HS-5 (cell line): Measurements from ENCODE around the gene RAB28.
A peak's percentile ranks its signal among the peaks of the same experiment; 100 is the strongest.

Experiments
- DNase-seq: peaks from one replicate; pipeline ENCODE4 v3.0.0-alpha.2; 2012; ENCODE audit warnings: low read depth

The RAB28 gene

DNA sequence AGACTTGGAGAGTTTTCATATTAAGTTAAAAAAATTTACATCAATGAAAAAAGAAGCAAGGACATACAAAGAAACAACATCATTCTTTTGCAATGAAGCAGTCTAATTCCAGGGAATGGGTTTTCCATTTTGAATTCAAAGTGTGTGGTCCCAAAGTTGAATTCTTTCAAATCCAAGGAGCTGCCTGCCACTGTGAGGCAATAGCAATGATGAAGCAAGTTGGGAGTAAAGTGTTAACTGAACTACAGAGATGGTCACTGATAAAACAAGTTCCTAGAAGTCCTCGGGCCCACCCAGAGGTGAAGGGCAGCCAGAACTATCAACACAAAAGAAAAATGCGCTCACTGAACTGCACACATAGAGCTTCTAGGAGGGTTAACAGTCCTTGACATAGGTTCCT, 115.9 kb downstream of the RAB28 start:
- DNase-seq, result no peak

DNA sequence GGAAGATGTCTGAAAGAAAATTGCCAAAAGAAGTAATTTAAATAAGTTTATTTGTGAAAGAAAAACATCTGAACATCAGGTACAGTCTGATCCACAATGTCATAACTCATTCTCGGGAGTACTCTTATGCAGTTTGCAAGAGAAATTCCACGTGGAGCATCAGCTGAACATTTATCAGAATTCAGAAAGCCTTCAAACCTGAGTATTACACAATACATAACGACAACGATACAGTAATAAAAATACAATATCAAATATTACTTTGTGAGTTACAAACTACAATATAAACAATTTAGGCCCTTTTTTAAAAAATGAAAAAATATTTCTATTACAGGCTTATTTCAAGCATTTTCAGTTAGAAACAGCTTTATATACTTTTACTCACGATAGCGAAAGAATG, 116.4 kb downstream of the RAB28 start:
- no peak for DNase-seq

DNA sequence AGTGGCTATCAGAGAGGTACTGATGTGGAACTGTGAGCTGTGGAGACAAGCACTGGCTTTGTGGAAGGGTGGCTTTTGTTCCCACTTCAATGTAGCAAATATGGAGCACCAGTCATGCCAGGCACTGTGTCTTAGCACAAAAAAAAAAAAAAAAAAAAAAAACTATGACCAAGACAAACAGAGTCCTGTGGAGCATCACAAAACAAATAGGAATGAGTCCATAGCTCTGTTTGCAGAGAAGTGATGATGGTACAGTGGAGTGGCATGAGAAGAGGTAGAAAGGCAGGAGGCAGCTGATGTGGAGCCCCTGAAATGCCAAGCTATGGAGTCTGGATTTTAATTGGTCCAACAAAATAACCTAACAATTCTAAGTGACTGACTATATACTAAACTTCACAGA, 116.9 kb downstream of the RAB28 start:
- DNase-seq, result no peak

DNA sequence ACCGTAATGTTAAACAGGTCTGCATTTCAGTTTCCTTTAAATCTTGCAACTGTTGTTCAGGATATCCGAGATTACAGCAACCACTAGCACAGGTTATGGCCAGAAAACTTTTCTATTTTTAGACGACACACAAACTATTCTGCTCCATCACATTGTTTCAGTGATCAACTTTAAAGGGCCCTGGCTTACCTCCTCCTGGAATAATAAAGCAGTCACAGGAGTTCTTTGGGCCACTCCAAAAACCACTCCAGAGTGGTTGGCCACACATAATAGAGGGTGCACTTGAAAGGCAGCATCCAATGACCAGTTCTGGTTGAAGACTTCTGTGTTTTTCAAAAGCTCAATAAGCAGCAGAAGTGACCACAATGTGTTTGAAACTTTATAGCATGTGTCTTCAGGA, 118.9 kb downstream of the RAB28 start:
- no peak for DNase-seq

DNA sequence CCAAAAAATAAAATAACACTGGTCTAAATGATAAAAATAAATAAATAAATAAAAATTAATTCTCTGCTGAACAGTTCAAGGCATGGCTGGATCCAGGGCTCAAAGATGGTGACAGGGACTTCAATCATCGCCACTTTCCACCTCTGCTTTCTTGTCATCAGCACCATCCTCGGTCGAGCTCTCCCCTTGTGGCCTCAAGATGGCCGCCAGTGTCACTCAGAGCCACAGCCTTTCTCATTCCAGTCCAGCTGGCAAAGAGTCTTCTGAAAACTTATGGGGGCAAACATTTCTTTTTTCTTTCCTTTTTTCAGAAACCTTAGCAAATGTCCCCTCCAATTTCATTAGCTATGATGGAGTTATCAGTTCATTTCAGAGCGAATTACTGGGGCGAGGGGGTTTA, 119.5 kb downstream of the RAB28 start:
- DNase-seq, result no peak

DNA sequence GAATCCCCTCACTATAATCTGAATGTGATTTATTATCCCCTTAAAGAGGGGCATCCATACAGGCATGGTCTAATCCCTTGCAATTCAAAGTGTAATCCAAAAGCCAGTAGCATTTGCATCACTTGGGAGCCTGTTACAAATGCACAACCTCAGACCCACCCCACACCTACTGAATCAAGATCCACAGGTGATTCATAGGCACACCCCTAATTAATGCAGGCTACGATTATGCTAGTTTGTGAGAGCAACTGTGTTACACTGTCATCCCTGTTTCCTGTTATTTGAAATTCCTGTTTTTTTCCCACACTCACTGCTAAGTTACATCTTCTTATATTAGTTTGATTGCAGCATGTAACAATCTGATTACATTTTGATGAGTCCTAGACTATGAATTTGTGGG, 120.0 kb downstream of the RAB28 start:
- DNase-seq, result no peak

DNA sequence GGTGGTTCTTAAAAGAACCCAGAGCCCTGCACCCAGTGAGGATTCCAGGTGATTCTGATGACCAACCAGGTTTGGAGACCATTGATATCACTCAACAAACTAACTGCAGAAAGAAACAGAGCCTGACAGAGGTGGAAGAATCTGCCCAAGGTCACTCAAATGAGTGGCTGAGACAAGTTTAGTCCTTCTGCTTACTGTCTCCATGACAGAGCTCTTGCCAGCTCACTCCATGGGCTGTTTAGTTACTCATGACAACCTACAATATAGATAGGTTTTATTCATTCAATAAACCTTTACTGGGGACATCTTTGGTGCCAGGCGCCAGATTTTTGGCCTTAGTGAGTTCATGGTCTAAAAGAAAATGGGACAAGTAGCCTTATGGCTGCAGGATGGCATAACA, 124.3 kb downstream of the RAB28 start:
- no peak for DNase-seq

- DNase-seq, result no peak
Measured at GRCh38 chr4:13355111-13355880, 128.8 kb downstream of the RAB28 start.

- peak; percentile 37 for DNase-seq
Measured at GRCh38 chr4:13349096-13349495, 135.0 kb downstream of the RAB28 start.

- DNase-seq, result no peak
Measured at GRCh38 chr4:13348216-13348615, 135.9 kb downstream of the RAB28 start.

- no peak for DNase-seq
Measured at GRCh38 chr4:13347517-13348125, 136.5 kb downstream of the RAB28 start.

- no peak for DNase-seq
Measured at GRCh38 chr4:13344216-13344615, 139.9 kb downstream of the RAB28 start.

DNA sequence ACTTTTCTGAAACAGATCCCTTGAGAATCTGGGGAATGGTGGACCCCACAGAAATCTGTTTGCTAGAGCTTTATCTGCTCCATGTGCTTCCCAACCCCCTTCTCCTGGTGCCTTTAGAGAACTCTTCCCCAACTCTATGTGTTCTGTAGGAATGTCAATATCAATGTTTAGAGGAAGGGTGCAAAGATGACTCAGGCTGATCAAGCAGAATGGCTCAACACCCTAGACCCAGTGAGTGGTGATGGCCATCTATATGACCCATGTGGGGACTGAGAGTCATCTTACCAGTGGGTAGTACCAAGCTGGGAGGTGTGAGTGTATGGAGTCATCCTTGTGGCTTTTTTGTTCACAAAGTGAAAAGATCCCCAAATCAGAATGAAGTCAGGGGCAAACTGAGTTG, 143.5 kb downstream of the RAB28 start:
- DNase-seq, result no peak

DNA sequence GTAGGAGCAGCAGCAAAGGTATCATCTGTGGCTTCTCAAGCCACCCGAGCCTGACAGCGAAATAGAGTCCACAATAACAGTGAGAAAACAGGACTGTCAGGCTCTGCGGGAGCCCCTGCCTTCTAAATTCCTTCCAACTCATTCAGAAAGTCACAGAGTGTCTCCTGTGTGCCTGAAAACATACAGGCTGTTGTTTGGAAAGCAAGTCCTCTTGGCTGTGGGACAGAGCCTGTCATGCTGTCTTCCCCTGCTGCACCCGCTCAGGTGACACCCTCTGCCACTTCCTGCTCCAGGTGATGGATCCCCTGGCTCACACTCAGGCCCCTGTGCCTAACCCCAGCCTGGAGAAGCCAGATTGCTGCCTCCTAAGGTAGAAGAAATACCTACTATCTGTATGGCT, 152.3 kb downstream of the RAB28 start:
- DNase-seq, result no peak

DNA sequence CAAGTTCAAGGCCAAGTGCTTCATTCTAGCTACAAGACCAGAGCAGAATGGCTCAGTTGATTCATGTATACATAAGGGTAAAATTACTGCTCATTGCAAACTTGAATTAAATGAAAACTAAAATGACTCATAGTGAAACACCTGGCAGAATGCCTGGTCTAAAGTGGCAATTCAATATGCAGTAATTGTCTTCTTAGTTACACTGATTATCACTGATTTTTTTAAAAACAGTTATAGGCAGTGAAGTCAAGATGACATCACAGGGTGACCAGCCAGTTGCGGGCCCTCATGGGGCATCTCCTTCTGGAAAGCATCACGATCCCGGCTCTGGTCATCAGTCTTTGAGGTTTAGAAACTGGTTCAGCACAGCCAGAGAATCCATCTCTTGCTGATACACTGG, 154.2 kb downstream of the RAB28 start:
- peak; percentile 46 for DNase-seq

DNA sequence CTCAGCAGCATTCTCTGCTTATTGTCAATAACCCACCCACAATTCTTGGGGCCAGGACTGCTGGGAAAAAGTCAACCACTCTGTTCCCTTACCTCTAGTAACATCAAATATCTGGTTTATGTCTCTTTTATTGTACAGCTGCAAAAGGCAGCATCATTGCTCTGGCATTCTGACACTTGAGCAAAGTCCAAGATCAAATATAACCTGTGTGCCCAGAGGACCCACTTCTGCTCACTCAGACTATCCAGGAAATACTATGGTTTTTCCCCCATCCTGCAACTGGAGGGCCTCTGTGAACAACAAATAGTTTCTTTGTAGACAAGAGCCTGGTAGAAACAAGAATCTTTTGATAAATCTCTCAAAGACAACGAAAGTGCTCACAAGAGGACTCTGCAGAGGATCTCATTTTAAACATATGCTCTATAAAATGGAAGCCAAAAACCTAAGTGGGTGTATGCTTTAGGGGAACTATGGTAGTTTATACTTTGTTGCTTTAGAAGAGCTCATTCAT, 154.7 kb downstream of the RAB28 start:
- DNase-seq, result no peak

DNA sequence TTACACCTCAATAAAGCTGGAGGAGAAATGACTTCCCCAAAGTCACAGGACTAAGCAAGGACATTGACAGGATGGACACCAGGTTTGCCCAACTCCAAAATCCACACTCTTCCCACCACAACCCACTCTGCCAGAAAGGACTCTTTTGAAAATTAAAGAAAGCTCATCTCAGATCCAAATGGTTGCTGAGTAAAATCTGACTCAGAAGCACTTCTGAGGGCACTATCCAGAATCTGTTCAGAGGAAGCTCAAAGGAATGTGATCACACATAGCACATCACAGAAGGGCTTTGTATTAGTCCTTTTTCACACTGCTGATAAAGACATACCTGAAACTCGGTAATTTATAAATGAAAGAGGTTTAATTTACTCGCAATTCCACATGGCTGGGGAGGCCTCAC, 155.5 kb downstream of the RAB28 start:
- DNase-seq, result no peak

DNA sequence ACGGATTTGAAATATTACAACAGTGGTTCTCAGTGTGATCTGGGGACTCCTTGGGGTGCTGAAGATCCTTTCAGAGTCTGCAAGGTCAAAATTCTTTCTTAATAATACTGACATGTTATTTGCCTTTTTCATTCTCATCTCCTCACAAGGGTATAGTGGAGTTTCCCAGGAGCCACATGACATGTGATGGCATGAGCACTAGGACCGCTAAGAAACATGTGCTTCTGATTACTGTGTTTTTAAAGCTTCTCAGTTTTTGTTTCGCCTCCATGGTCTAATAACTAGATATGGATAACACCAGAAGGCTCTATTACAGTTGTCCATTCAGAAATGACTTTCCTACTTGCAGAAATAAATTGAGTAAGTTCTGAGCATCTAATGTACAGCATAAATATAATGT, 156.1 kb downstream of the RAB28 start:
- DNase-seq, result no peak

DNA sequence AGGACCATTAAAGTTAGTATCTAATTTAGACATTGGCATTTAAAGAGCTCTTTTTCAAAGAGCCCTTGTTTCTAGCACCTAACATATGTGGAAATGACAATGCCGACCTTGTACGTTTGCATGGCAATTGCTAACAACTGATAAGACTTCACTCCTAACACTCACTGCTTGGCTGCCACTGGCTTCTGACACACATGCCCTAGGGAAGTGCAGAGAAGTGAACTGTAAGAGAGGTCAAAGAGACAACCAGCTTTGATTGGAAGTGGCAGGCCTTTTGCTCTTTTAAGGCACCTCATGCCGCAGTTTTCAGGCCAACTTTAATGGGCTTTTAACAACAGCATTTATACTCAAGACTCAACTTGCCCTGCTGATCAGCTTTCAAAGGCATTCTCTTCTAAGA, 158.4 kb downstream of the RAB28 start:
- DNase-seq, result no peak

- no peak for DNase-seq
Measured at GRCh38 chr4:13323921-13324320, 160.2 kb downstream of the RAB28 start.

DNA sequence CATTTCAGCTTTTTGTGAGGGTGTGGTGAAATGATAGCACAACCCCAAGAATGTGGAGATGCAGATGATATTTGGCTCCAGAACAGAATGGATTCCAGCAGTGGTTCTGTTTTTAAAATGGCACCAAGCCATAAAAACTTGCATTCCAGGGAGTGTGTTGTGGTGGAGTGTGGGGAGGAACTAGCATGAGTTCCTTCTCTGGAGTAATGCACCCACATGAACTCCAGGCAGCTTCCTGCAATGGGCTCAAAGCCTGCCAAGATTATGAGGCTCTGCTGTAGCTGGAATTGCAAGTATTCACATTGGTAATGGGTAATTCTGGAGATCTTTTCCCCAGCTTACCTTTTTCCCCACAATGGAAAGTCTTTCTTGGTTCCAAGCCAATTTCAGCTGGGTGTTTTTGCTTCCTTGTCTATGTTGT, 161.4 kb downstream of the RAB28 start:
- peak; percentile 20 for DNase-seq
